Dermis microvascular lymphatic vessel endothelial cell (primary cell): Measurements from ENCODE around the gene MCM7. TPM values are rescaled to one million over a fixed set of nuclear protein-coding genes. Genes with fewer than 3 reads are reported as not detected.

Source experiments
- DNase-seq, 2 donors: peaks; one replicate each; pipeline versions ENCODE4 v3.0.0 to v3.0.0-alpha.2; 2010; ENCODE audit warnings: low read depth in 2 of 2
- total RNA-seq: library from RNA; depleted of rRNA; stranded (reverse); fragments of >200 nt; gene quantifications from 2 replicates; pipeline ENCODE4 v1.2.1, GENCODE V29; 2014

Gene MCM7
- total RNA-seq, 1 donor from 2014 or later, result 106 TPM

- DNase-seq, result no peak
Measured at GRCh38 chr7:100093925-100094486, 7.2 kb downstream of the MCM7 start.

- DNase-seq, result no peak
Measured at GRCh38 chr7:100093498-100093897, 7.7 kb downstream of the MCM7 start.

- peak in 1 of 2 donors; percentile 56 for DNase-seq
Measured at GRCh38 chr7:100093054-100093453, 8.1 kb downstream of the MCM7 start.

GRCh38 chr7:100091411-100092181 lies 9.6 kb downstream of the MCM7 start:
- no peak for DNase-seq

- no peak for DNase-seq
Measured at GRCh38 chr7:100090527-100091410, 10.4 kb downstream of the MCM7 start.

GRCh38 chr7:100089458-100090196 lies 11.6 kb downstream of the MCM7 start:
- no peak for DNase-seq

GRCh38 chr7:100088621-100089457 lies 12.4 kb downstream of the MCM7 start, which contains the start of gene COPS6:
Gene COPS6, plus strand, starts transcription at chr7:100088969. Its CDS starts 22 bp downstream, at chr7:100088991.
- DNase-seq, result peak in 1 of 2 donors; percentile 66

GRCh38 chr7:100088095-100088620 lies 13.0 kb downstream of the MCM7 start:
- DNase-seq, result no peak

- DNase-seq, result peak; percentile 94 to 98
Measured at GRCh38 chr7:100087055-100087750, 14.0 kb downstream of the MCM7 start.

- DNase-seq, result no peak
Measured at GRCh38 chr7:100085515-100085914, 15.7 kb downstream of the MCM7 start.

- no peak for DNase-seq
Measured at GRCh38 chr7:100082978-100083377, 18.2 kb downstream of the MCM7 start.

GRCh38 chr7:100081535-100082102 lies 19.6 kb downstream of the MCM7 start, which contains the start of gene ZNF3:
Gene ZNF3, minus strand, starts transcription at chr7:100081723. Its CDS starts 4,366 bp downstream, at chr7:100077357.
- DNase-seq, result peak; percentile 97 to 99

GRCh38 chr7:100080907-100081534 lies 20.2 kb downstream of the MCM7 start:
- peak in 1 of 2 donors; percentile 34 for DNase-seq

GRCh38 chr7:100079024-100079560 lies 22.1 kb downstream of the MCM7 start:
- no peak for DNase-seq

- no peak for DNase-seq
Measured at GRCh38 chr7:100077205-100077604, 24.0 kb downstream of the MCM7 start.

- DNase-seq, result no peak
Measured at GRCh38 chr7:100075418-100075817, 25.8 kb downstream of the MCM7 start.

GRCh38 chr7:100074841-100075240 lies 26.4 kb downstream of the MCM7 start:
- no peak for DNase-seq

- no peak for DNase-seq
Measured at GRCh38 chr7:100072462-100072861, 28.7 kb downstream of the MCM7 start.
